HG03575 (cell line): ENCODE measurements around the gene SPATS2L.

Experiments used
- ATAC-seq: cut with Tn5 transposase; IDR thresholded peaks from one replicate; pipeline ENCODE4 v1.9.1; 2021; ENCODE audit not compliant: unreplicated experiment, insufficient number of reproducible peaks, low FRiP score; ENCODE audit errors: extremely low read depth

The SPATS2L gene

DNA sequence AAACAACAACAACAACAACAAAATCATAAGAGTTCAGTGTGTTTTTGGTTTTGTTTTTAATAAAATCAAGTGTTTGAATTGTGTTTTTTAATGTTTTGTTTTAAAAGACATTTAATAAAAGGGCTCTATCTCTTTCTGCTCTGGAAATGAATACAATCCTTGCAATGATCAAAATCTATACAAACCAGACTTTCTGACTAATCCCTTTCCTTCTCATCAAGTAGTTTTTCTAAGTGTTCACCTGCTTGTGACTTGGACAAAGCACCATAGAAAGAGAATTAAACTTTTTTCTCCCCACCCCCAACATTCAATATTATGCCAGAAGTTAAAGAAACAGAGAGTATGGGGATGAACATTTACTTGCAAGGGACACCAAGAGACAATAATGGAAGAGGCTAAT, 142.0 kb downstream of the SPATS2L start:
- no peak for ATAC-seq

DNA sequence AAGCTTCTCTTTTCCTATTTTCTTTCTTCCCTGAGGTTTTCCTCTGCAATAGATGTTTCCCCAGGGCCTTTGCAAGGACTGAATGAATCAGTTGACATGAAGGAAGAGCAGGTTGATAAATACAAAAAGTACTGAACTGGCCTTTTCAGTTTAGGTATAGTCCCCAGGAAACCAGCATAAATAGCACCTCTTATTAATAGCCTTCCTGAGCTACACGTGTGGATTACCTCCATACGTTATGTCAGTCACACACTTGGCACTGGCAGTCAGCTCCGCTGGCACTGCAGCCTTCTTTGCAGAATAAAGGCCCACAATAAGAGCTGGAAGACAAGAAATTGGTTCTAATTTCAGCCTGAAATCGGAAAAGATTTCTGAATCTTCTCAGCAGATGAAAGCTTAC, 142.7 kb downstream of the SPATS2L start:
- ATAC-seq, result no peak

DNA sequence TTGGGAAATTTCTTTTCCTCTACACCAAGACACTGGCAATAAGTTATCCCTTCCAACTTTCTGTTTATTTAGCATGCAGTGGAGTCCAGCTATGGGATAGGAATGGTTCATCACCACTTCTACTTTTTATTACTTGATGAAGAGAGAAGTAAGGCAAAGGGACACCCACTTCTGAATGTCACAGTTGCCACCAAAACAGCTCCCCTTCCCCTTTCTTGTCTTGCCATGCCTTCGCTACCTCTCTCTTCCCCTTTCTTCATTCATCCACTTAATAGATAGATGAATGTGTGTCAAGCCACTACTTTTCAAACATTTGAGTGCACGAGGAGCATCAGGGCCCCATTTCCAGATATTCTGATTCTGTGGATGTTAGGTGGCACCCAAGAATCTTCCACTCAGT, 143.8 kb downstream of the SPATS2L start:
- ATAC-seq, result no peak

DNA sequence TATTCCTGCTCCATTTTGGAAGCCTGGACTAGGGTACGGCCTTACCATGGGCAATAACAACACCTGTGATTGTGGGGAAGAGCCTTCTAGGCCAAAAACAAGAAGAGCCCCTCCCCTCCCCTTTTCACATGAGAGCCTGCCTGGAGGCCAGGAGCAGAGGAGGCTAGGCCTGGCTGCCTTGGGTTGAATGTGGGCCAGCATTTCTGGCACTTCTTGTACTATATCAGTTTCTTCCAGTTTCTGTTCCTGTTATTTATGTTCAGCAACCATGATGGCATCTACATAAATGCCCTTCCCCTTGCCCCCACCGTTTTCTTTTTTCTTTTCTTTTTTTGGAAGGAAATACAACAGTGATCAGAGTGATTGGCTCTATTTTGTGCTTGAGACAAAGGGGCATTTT, 145.0 kb downstream of the SPATS2L start:
- ATAC-seq, result no peak

DNA sequence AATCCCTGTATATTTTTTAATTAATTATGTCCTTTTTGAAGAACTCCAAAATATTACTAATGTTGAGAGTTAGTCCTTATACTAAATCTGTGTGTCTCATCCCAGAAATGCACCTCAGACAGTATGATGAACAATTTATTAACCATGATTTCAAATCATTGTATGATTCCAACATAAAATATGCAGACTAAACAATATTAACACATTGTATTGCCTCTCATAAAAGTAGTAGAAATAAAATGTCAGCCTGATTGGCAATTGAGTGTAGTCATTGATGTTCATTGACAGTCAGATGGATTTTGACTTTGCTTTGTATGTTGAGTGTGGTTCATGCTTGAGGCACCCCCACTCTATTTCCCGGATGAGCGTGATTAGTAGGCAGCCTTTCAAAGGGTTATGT, 145.9 kb downstream of the SPATS2L start:
- ATAC-seq, result no peak

DNA sequence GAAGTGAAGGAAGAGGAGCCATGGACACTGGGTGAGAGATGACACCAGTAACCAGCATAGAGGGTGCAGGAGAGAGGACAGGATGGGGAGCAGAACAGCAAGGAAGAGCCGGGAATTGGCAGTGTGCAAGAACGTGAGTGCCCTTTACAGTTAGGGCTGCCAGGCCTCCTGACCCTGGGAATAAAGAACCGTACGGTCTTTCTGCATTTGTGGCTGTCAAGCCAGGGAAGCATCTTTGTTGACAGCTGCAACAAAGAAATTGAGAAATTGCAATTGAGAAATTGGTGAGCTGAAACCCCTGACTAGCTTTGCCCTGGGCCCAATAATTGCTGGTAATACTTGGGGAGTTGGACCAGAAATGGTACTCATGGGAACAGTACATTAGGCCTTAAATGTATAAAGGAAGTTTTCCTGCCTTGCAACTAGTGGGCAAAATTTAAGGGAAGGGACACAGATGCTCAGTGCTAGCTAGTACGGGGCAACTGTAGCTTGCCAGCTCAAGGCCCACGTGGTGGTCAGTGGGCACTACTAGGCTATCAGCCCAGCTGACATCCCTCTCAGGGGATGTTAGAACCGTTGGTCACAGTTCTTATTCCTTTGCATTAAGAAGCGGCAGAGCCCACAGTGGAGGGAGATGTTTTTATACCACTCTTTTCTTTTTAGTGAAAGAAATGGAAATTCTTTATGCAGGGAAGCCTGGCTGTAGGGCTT, 146.8 kb downstream of the SPATS2L start:
- ATAC-seq, result no peak

DNA sequence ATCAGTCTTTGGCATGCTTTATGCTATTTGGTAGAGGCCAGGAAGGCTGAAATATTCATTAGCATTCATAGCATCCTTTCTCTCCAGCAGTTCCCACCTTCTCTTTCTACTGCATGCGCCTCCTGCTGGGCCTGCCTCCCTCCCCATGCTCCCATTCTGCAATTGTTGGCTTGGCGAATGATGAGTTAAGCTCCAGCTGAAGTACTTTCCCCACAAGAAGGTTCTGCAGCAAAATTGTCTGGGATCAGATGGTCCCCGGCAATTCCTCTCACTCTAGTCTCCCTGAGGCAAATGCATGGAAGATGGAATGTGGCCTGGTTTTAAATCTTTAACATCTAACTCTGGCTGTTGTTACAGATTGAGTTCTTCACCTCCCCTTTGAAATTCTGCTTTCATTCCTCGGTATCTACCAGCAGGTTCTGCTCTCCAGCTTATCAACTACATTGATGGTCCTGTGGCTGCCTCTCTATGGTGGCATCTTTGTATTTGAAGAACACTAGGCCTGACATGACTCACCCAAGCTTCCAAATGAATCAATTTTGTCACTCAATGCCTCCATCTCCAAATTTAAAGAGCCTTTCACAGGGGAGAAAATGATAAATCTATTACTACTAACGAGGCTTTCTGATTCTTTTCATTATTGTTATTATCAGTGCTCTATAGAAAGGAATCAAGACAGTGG, 147.5 kb downstream of the SPATS2L start:
- ATAC-seq, result no peak

DNA sequence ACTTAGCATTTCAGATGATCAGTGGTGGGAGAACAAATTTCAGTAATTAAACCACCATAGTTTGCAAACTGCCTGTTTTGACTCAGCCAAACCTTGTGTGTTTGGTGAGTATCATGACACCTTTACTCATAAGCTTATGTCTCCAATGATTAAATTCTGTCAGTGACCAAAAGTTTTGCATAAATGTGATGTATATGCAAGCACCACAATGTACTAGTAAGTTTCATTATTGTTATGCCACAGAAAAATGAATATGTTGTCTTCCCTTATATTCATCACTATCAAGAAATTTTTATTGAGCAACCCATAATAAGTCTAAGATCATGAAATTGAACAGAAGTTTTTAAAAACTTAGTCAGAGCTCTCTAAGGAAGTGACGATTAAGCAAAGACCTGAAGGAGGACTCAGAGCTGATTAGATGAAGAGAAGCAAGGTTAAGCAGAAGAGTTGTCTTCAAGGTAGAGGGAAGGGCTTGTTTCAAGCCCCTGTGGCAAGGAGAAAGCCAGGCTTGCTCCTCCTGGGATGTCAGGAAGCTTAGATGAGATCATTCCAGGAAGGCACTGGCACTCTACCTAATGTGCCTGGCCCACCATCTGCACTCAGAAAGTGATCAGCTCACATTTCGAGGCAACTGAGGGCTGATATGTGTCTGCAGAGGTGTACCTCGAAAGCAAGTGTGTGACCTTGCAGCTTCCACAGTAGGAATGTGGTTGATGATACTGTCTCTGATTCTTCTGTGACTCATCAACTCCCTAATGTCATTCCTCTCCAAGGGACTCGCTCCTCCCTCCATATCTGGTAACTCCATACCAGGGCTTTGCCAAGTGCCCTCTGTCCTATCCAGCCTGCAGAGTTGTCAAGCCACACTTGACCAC, 148.7 kb downstream of the SPATS2L start:
- ATAC-seq, result peak; percentile 83

DNA sequence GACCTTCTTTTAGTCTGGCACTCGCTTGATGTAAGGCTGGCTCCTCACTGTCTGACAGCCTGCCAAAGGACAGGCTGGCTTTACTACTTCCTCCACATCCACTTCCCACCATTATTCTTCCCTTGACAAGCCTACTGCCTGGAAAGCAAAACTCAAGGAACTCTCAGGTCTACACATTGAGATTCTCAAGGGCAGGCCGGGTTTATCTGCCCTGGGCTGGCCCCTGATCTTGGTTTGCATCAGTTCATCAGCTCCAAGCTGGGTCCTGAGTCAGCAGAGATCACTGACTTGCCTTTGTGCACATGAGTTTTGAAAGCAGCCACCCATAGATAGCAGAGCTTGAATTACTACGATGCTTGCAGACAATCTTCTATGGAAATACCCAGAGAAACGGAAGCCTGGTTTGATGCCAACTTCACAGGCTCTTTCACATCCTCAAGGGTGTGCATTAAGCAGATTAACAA, 149.5 kb downstream of the SPATS2L start:
- no peak for ATAC-seq

DNA sequence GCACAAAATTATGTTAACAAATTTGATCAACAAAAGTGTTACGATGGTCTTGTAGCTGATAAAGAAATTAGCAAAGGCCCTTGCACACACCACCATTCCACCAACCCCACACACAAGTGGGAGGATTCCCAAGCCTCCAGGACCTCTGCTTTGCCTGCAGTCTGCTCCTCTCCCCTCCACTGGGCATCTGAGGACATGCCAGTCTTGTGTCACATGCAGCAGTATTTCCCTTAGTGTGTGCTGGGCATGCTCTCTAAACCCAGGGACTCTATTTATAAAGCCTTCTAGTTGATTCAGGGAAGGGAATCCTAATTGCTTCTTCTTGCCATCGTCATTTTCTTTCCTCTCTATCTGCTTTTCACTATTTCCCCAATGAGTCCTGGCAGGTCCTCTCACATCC, 150.1 kb downstream of the SPATS2L start:
- no peak for ATAC-seq

DNA sequence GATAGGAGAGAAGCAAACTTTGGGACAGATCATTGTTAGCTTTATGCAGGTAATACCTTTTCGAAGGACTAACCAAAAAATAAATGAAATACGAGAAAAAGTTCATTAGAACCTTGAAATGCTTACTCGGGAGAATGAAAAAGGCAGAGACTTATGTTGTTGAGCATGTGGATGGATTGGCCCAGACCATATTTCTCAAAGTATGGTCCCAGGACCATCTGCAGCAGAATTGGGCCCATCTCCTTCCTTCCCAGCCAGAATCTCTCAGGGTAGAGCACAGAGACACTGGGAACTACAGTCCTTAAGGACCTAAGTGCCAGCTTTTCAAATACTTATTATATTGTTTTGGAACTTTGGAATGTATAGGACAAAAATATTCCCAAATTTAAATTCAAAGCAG, 152.6 kb downstream of the SPATS2L start:
- ATAC-seq, result no peak

DNA sequence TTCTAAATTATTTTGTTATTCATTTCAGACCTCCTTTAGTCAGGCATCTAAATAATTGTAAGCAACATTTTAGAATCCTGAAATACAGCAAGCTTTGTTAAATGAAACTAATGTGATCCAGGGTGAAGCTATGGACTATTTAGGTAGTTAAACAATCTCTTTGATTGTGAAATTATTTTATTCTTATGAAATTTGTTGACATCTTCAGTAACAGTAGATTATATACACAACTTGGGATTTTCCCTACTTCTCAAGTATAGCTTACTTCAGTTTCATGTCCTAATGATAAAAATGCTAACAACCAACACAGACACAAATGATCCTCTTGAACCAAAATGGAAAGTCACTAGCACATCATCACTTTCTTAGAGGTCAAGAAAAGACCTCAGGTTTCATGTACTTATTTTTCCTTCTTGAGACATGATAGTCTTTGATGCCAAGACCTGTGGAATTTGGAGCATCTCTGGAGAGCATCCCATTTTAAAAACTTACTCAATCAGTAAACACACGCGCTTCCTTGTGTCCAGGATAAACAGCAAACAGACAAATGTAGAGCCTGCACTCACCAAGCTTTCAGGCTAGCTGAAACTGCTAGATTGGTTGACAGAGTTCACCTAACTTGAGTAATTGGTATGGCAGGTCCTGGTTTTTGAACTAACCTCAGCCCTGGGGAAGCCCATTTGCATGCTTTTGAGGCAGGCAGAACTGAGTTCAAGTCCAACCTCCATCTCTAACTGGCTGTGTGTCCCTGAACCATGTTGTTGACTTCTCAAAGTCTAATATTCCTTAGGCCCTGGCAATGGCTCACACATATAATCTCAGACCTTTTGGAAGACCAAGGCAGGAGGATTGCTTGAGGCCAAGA, 155.6 kb downstream of the SPATS2L start:
- ATAC-seq, result no peak

DNA sequence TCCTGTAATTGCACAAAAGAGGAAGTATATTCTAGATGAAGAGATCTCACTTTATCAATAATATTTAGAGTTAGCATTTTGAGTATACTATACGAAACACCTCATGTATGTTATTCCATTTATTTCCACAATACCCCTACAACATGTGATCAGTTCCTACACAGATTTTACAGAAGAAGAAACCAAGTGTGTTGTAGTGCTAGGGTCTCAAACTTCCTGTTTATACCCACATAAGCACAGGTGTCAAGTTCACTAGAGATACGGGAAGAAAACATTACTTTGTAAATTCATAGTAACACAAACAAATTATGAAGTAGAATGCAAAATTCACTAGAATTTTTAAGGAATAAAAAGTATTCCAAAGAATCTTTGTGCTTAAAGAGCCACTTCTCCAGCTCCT, 157.0 kb downstream of the SPATS2L start:
- ATAC-seq, result no peak

DNA sequence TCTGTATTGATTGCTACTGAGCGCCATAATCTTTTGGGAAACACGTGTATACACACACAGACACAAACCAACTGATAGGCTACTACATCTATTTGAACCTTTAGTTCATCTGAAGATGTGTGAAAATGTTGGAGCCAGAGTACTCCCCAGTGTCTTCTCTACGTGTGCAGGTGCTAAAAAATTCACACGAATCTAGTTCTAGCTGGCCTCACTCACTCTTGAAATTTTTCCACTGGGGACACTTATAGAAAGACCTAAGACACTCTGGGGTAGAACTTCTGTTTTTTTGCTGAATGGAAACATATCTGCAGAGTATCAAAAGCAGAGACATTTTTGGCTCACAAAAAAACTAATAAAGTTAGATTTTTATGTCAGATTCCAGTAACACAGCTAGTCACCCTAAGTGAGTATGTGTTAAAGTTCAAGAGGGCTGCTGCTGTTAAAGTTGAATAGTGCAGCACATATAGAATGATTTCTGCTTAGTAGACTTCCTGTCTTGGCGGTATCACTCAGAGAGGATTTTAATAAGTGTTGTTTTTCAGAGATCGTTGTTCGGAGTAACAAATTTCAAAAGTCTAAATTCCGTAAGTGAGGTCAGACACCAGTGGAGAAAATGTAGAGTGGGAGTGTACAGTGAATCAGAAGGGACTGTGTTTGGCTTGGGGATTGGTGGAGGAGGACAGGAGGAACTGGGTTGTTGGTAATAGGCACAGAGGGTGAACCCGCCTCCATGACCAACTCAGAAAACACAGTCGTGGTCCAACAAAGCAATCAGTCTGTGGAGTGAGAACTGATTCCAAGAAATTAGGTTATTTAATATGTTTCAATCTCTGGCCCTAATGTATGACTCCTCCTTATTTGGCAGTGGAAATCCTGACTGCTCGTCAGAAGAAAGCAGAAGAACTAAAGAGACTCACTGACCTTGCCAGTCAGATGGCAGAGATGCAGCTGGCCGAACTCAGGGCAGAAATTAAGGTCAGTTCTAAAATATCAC, 160.2 kb downstream of the SPATS2L start:
- no peak for ATAC-seq

DNA sequence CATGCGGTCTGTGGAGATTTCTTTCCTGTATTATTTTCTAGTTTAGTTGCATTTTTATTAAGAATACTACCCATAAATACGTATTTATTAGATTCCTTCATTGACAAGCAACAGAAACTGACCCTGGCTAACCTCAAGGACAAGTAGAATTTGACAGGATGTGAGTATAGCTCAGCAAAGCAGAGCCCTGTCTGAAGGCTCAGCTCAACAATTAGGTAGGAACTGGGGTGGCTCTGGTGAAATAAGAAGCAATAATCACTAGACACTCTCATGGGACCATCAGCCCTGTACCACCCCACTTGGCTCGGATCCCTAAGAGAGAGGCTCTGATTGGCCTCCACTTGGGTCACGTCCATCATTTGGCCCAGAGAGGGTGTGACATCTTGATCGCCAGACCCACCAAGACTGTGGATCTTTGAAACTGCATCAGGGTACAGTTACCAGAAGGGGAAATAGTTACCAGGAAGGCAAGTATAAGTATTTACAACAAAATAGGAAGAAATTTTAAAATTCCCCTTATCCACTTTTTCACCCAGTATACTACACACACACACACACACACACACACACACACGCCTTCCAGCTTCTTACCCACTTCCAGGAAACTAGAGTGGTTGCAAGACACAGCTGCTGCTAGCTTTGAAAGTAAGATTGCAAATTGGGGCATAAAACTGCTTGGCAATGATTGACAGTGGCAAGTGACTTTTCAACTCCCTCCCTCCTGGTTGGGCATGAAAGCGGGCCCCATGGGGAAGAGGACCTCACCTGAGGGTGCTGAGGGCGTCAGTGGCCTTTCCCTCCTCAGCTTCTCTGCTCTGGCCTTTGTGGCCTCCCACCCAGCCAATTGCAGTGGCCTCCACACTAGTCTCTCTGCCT, 161.6 kb downstream of the SPATS2L start:
- no peak for ATAC-seq

DNA sequence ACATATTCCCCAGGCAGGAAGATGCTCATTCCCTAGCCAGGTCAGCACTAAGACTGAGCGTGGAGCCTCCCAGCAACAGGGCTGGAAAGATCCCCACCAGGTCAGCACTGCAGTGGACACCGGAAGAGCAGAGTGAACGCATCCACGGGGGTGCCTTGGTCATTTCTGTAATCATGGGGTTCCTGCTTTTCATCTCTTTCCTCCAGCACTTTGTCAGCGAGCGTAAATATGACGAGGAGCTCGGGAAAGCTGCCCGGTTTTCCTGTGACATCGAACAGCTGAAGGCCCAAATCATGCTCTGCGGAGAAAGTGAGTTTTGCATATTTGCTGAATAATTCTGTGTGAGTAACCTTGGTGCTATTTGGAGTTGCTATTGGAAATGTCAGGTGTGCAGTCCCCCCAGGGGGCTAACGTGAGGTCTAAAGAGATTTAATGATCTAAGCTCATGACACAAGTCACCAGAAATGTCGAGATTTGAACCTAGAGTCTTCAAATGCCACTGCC, 163.3 kb downstream of the SPATS2L start:
- ATAC-seq, result no peak

DNA sequence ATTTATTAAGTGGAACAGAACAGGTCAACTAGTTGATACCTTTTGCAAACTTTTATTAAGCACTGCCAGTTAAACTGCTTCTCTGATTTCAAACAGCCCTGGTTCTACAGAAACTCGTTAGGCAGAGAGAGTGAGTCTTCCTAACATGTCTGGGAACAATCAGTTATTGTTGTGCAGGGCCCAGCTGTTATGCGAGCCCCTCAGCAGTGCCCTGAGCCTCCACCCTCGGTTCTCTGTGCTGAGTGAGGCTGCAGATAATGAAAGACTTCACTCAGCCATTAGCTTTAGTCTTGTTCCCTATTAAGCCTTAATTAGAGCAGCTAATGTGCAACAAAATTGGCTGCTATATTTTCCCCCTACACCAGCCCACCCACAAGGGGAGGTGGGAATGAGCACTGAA, 163.7 kb downstream of the SPATS2L start:
- no peak for ATAC-seq
